H1 (cell line): ENCODE measurements around the gene TOP2B.

Source experiments
- BCL11A ChIP-seq, 2 experiments: IDR thresholded peaks; one replicate each; pipeline ENCODE4 v1.6.1; 2011; ENCODE audit warnings: low read depth in 2 of 2, low read length in 2 of 2, mild to moderate bottlenecking in 2 of 2
- CEBPB ChIP-seq: IDR thresholded peaks from 2 replicates; pipeline ENCODE4 v1.6.1; 2012; ENCODE audit warnings: low read depth, low read length
- EP300 ChIP-seq, 2 experiments: IDR thresholded peaks; 1 replicate in 1 of 2; 2 replicates in 1 of 2; pipeline ENCODE4 v1.6.1; 2011 to 2012; ENCODE audit warnings: low read depth in 2 of 2, low read length in 2 of 2, mild to moderate bottlenecking in 2 of 2, borderline replicate concordance in 1 of 2, inconsistent platforms in 1 of 2, moderate library complexity in 1 of 2
- EZH2 ChIP-seq: fragments of 200-600 bp; sonication (generic); IDR thresholded peaks from 2 replicates; pipeline ENCODE4 v1.7.1; 2012; ENCODE audit warnings: low read depth, mild to moderate bottlenecking, moderate library complexity, low read length, inconsistent platforms; ENCODE audit not compliant: severe bottlenecking
- GABPA ChIP-seq: IDR thresholded peaks from 2 replicates; pipeline ENCODE4 v1.6.1; 2011; ENCODE audit warnings: mild to moderate bottlenecking, low read length, moderate library complexity, borderline replicate concordance; ENCODE audit not compliant: insufficient read depth
- PHF8 ChIP-seq: fragments of 200-600 bp; sonication (generic); conservative IDR thresholded peaks from 2 replicates; pipeline ENCODE4 v1.7.1; 2012; ENCODE audit warnings: low read depth, mild to moderate bottlenecking, inconsistent platforms, low read length, moderate library complexity
- RFX5 ChIP-seq: IDR thresholded peaks from 2 replicates; pipeline ENCODE4 v1.6.1; 2011; ENCODE audit warnings: low read depth, low read length, improper control_type of control experiment, borderline replicate concordance
- SP2 ChIP-seq: IDR thresholded peaks from 2 replicates; pipeline ENCODE4 v1.6.1; 2012; ENCODE audit warnings: mild to moderate bottlenecking, low read length, inconsistent platforms
- TBP ChIP-seq: IDR thresholded peaks from 2 replicates; pipeline ENCODE4 v1.6.1; 2011; ENCODE audit warnings: low read depth, low read length, improper control_type of control experiment
- TF ChIP-seq, protein P1 (sequence below), 3 experiments: IDR thresholded peaks; 1 replicate in 2 of 3; 2 replicates in 1 of 3; pipeline versions ENCODE4 v1.5.1 to v1.6.1; 2011; ENCODE audit warnings: low read length in 3 of 3, mild to moderate bottlenecking in 3 of 3, inconsistent platforms in 2 of 3, low read depth in 1 of 3, moderate library complexity in 1 of 3; ENCODE audit not compliant: insufficient read depth in 1 of 3; ENCODE audit errors: control extremely low read depth in 1 of 3
- TF ChIP-seq, protein P2 (sequence below): IDR thresholded peaks from 2 replicates; pipeline ENCODE4 v1.6.1; 2012; ENCODE audit warnings: inconsistent platforms

GRCh38 chr3:25567388-25567787 lies 97.3 kb downstream of the TOP2B start:
- TF ChIP-seq TBP: no peak
- no peak for TF ChIP-seq EZH2
- TF ChIP-seq, protein P1, sequence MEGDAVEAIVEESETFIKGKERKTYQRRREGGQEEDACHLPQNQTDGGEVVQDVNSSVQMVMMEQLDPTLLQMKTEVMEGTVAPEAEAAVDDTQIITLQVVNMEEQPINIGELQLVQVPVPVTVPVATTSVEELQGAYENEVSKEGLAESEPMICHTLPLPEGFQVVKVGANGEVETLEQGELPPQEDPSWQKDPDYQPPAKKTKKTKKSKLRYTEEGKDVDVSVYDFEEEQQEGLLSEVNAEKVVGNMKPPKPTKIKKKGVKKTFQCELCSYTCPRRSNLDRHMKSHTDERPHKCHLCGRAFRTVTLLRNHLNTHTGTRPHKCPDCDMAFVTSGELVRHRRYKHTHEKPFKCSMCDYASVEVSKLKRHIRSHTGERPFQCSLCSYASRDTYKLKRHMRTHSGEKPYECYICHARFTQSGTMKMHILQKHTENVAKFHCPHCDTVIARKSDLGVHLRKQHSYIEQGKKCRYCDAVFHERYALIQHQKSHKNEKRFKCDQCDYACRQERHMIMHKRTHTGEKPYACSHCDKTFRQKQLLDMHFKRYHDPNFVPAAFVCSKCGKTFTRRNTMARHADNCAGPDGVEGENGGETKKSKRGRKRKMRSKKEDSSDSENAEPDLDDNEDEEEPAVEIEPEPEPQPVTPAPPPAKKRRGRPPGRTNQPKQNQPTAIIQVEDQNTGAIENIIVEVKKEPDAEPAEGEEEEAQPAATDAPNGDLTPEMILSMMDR (IDR thresholded peaks at IDR 0.05; ENCODE audit: control extremely low read depth in 1 of 3, insufficient read depth in 1 of 3, low read depth in 1 of 3, low read length in 3 of 3): no peak
- TF ChIP-seq SP2: no peak
- TF ChIP-seq GABPA: no peak
- no peak for TF ChIP-seq EP300 (IDR thresholded peaks at IDR 0.05; ENCODE audit: borderline replicate concordance in 1 of 2, low read depth in 2 of 2, low read length in 2 of 2)
- TF ChIP-seq, protein P2, sequence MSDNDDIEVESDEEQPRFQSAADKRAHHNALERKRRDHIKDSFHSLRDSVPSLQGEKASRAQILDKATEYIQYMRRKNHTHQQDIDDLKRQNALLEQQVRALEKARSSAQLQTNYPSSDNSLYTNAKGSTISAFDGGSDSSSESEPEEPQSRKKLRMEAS: no peak
- no peak for TF ChIP-seq BCL11A (IDR thresholded peaks at IDR 0.05; ENCODE audit: low read depth in 2 of 2, low read length in 2 of 2)
- no peak for TF ChIP-seq PHF8
- TF ChIP-seq CEBPB: no peak
- no peak for TF ChIP-seq RFX5
